ENCODE data around the gene MYL12A. TPM values are rescaled to one million over a fixed set of nuclear protein-coding genes. Genes with fewer than 3 reads are reported as not detected.
A peak's percentile ranks its signal among the peaks of the same experiment; 100 is the strongest.

The MYL12A gene
- total RNA-seq, 1 experiment from 2014 or later = 447 TPM

- DNase-seq (ENCODE audit: low spot score) = peak; percentile 76
These were observed 34.1 kb downstream of the MYL12A start for GRCh38 chr18:3281456-3282400.

- DNase-seq (ENCODE audit: low spot score) = no peak
These were observed 35.8 kb downstream of the MYL12A start for GRCh38 chr18:3283253-3283863.

GRCh38 chr18:3283908-3284307, 36.3 kb downstream of the MYL12A start:
- DNase-seq (ENCODE audit: low spot score) = no peak

- DNase-seq (ENCODE audit: low spot score) = no peak
These were observed 36.9 kb downstream of the MYL12A start for GRCh38 chr18:3284501-3284900.

GRCh38 chr18:3286159-3286558, 38.6 kb downstream of the MYL12A start:
- DNase-seq (ENCODE audit: low spot score) = no peak

- no peak for DNase-seq (ENCODE audit: low spot score)
These were observed 45.8 kb downstream of the MYL12A start for GRCh38 chr18:3293196-3293951.

GRCh38 chr18:3294435-3295080, 47.0 kb downstream of the MYL12A start:
- no peak for DNase-seq (ENCODE audit: low spot score)

GRCh38 chr18:3297025-3297984, 49.7 kb downstream of the MYL12A start:
- DNase-seq (ENCODE audit: low spot score) = peak; percentile 97

- no peak for DNase-seq (ENCODE audit: low spot score)
These were observed 57.2 kb downstream of the MYL12A start for GRCh38 chr18:3304832-3305231.

- DNase-seq (ENCODE audit: low spot score) = peak; percentile 97
These were observed 57.8 kb downstream of the MYL12A start for GRCh38 chr18:3305354-3305762.

Other genes starting within 250 kb of the MYL12A start
- gene LPIN2, start 234.7 kb upstream of the MYL12A start, total RNA-seq (2014; rRNA removed; shearing (Covaris generic)) = 17.1 and 21.6 TPM in 2 replicates
- 0.02 TPM in 1 of 2 replicates, not detected in the other for gene MYOM1, start 27.8 kb upstream of the MYL12A start, total RNA-seq (2014; rRNA removed; shearing (Covaris generic))
- gene MYL12B, start 14.3 kb downstream of the MYL12A start, total RNA-seq (2014; rRNA removed; shearing (Covaris generic)) = 460 and 468 TPM in 2 replicates
- 126 and 127 TPM in 2 replicates for gene TGIF1, start 202.4 kb downstream of the MYL12A start, total RNA-seq (2014; rRNA removed; shearing (Covaris generic))

All from H4 (cell line).